Hepatocyte (in vitro differentiated cells): ENCODE data around the gene TMEM145. TPM values are rescaled to one million over a fixed set of nuclear protein-coding genes. Genes with fewer than 3 reads are reported as not detected.
A peak's percentile ranks its signal among the peaks of the same experiment; 100 is the strongest.

Experiments
- DNase-seq: peaks from one replicate; pipeline ENCODE4 v3.0.0-alpha.2; 2016; ENCODE audit warnings: low spot score
- H2AFZ ChIP-seq: fragments of 200-600 bp; sonication (generic); 2 replicates; pipeline ENCODE4 v1.6.0; 2016; ENCODE audit warnings: antibody characterized with exemption, mild to moderate bottlenecking
- H3K27ac ChIP-seq: fragments of 200-600 bp; sonication (generic); 2 replicates; pipeline ENCODE4 v1.5.1; 2016; ENCODE audit warnings: mild to moderate bottlenecking
- H3K27me3 ChIP-seq: fragments of 200-600 bp; sonication (generic); 2 replicates; pipeline ENCODE4 v1.6.1; 2016
- H3K36me3 ChIP-seq: fragments of 200-600 bp; sonication (generic); replicated peaks from 2 replicates; pipeline ENCODE4 v1.5.1; 2016; ENCODE audit warnings: low read depth; ENCODE audit not compliant: insufficient read depth
- H3K4me1 ChIP-seq: fragments of 200-600 bp; sonication (generic); 2 replicates; pipeline ENCODE4 v1.5.1; 2016; ENCODE audit warnings: mild to moderate bottlenecking, moderate library complexity; ENCODE audit not compliant: insufficient read depth
- H3K4me2 ChIP-seq: fragments of 200-600 bp; sonication (generic); 2 replicates; pipeline ENCODE4 v1.6.0; 2016
- H3K4me3 ChIP-seq: fragments of 200-600 bp; sonication (generic); 2 replicates; pipeline ENCODE4 v1.5.1; 2016; ENCODE audit warnings: mild to moderate bottlenecking
- H3K79me2 ChIP-seq: fragments of 200-600 bp; sonication (generic); 2 replicates; pipeline ENCODE4 v1.6.0; 2017; ENCODE audit warnings: mild to moderate bottlenecking
- H3K9me2 ChIP-seq: fragments of 200-600 bp; sonication (generic); replicated peaks from 2 replicates; pipeline ENCODE4 v1.6.0; 2017; ENCODE audit warnings: mild to moderate bottlenecking; ENCODE audit not compliant: insufficient read depth
- H3K9me3 ChIP-seq: fragments of 200-600 bp; sonication (generic); 2 replicates; pipeline ENCODE4 v1.5.1; 2016; ENCODE audit warnings: low read depth, mild to moderate bottlenecking
- H4K20me1 ChIP-seq: fragments of 200-600 bp; sonication (generic); 2 replicates; pipeline ENCODE4 v1.6.0; 2016; ENCODE audit warnings: mild to moderate bottlenecking; ENCODE audit not compliant: insufficient read depth, poor library complexity, severe bottlenecking
- EZH2 ChIP-seq: fragments of 200-600 bp; sonication (generic); IDR thresholded peaks from 2 replicates; pipeline ENCODE4 v1.6.1; 2016; ENCODE audit warnings: antibody characterized with exemption, mild to moderate bottlenecking, borderline replicate concordance
- EZH2phosphoT487 ChIP-seq: fragments of 200-600 bp; sonication (generic); IDR thresholded peaks from one replicate; pipeline ENCODE4 v1.6.1; 2018; ENCODE audit warnings: antibody characterized with exemption, mild to moderate bottlenecking, low read depth, moderate library complexity; ENCODE audit not compliant: unreplicated experiment, severe bottlenecking
- WGBS: methylation state at CpG from one replicate; pipeline ENCODE4 v1.1.6; 2016; ENCODE audit warnings: low lambda C conversion rate; ENCODE audit errors: missing lambda C conversion rate; 5-methylcytosine and 5-hydroxymethylcytosine counted together
- polyA plus RNA-seq: library from polyadenylated mRNA; unstranded; fragments of >200 nt; fragmentation: Nextera tagmentation; extraction: Ambion mirVana; gene quantifications from 2 replicates; pipeline ENCODE4 v1.2.1, GENCODE V29; 2016
- total RNA-seq: library from RNA; depleted of rRNA; stranded (reverse); fragments of >200 nt; gene quantifications from 2 replicates; pipeline ENCODE4 v1.2.3, GENCODE V29; 2014
- TF ChIP-seq, protein P1 (sequence below): fragments of 200-600 bp; sonication (generic); IDR thresholded peaks from 2 replicates; pipeline ENCODE4 v1.5.1; 2016; ENCODE audit warnings: antibody characterized with exemption, mild to moderate bottlenecking; ENCODE audit not compliant: poor library complexity

Gene TMEM145
- total and polyA plus RNA-seq, 2 experiments from 2014 or later, result 0.40 TPM; not detected in 1

DNA sequence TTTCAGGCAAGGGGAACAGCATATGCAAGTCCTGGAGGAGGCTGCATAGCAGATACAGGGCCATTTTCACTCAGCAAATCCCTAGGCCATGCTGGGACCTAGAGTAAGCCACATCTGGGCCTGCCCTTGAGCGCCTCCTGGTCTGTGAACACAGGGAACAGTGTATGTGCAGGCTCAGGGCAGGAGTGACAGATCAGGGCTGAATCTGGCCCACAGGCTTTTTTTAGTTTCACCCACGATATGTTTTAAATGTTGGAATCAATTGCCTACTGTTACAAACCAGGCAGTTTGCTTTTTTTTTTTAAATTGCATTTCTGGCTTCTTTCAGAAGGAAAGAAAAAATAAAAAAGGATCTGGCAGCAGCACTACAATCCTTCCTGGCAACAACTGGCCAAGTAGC, 1.5 kb upstream of the TMEM145 start:
- no peaks in the 10 kb centered on the region for H4K20me1 ChIP-seq
- WGBS, result 55% methylated on average over 2 of the region's 2 CpGs
- no peak overlapping the region for H3K4me3 ChIP-seq
- no peaks in the 10 kb centered on the region for H3K9me2 ChIP-seq
- no peaks in the 10 kb centered on the region for H3K4me1 ChIP-seq
- peaks cover 24% of the 10 kb centered on the region for H3K27me3 ChIP-seq
- H3K9me3 ChIP-seq, result no peaks in the 10 kb centered on the region
- DNase-seq, result no peak
- H3K4me2 ChIP-seq, result no peak overlapping the region
- H3K36me3 ChIP-seq, result no peaks in the 10 kb centered on the region
- no peak overlapping the region for H3K27ac ChIP-seq
- H2AFZ ChIP-seq, result no peak overlapping the region
- H3K79me2 ChIP-seq, result no peaks in the 10 kb centered on the region
- TF ChIP-seq EZH2phosphoT487, result no peak
- no peak for TF ChIP-seq EZH2

DNA sequence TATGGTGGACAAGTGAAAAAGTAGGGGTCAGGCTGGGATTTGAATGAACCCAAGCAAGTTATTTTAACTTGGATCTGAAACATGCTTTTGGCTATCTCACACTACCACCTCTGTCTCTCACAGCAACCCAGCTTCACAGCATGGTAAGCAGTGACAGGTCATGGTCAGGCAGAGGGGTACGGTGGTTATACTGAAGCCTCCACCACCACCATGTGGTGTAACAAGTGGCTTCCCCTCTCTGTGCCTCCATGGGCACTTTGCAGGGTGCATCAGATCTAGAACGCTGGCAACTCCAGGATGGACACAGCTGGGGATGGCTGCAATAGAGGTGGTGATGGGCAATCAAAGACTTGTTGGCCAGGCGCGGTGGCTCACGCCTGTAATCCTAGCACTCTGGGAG, 739 bp upstream of the TMEM145 start:
- peak overlapping the region; percentile 96 for H3K4me2 ChIP-seq
- no peak overlapping the region for H2AFZ ChIP-seq
- H3K36me3 ChIP-seq, result no peaks in the 10 kb centered on the region
- TF ChIP-seq EZH2 (no peak), EZH2phosphoT487 (no peak)
- TF ChIP-seq, protein P1, sequence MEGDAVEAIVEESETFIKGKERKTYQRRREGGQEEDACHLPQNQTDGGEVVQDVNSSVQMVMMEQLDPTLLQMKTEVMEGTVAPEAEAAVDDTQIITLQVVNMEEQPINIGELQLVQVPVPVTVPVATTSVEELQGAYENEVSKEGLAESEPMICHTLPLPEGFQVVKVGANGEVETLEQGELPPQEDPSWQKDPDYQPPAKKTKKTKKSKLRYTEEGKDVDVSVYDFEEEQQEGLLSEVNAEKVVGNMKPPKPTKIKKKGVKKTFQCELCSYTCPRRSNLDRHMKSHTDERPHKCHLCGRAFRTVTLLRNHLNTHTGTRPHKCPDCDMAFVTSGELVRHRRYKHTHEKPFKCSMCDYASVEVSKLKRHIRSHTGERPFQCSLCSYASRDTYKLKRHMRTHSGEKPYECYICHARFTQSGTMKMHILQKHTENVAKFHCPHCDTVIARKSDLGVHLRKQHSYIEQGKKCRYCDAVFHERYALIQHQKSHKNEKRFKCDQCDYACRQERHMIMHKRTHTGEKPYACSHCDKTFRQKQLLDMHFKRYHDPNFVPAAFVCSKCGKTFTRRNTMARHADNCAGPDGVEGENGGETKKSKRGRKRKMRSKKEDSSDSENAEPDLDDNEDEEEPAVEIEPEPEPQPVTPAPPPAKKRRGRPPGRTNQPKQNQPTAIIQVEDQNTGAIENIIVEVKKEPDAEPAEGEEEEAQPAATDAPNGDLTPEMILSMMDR, result no peak
- H3K9me3 ChIP-seq, result no peaks in the 10 kb centered on the region
- no peaks in the 10 kb centered on the region for H3K4me1 ChIP-seq
- 82% methylated on average over 5 of the region's 5 CpGs for WGBS
- no peaks in the 10 kb centered on the region for H3K79me2 ChIP-seq
- no peaks in the 10 kb centered on the region for H4K20me1 ChIP-seq
- H3K27me3 ChIP-seq, result peaks cover 24% of the 10 kb centered on the region
- no peak for DNase-seq
- no peak overlapping the region for H3K4me3 ChIP-seq
- no peak overlapping the region for H3K27ac ChIP-seq
- no peaks in the 10 kb centered on the region for H3K9me2 ChIP-seq

DNA sequence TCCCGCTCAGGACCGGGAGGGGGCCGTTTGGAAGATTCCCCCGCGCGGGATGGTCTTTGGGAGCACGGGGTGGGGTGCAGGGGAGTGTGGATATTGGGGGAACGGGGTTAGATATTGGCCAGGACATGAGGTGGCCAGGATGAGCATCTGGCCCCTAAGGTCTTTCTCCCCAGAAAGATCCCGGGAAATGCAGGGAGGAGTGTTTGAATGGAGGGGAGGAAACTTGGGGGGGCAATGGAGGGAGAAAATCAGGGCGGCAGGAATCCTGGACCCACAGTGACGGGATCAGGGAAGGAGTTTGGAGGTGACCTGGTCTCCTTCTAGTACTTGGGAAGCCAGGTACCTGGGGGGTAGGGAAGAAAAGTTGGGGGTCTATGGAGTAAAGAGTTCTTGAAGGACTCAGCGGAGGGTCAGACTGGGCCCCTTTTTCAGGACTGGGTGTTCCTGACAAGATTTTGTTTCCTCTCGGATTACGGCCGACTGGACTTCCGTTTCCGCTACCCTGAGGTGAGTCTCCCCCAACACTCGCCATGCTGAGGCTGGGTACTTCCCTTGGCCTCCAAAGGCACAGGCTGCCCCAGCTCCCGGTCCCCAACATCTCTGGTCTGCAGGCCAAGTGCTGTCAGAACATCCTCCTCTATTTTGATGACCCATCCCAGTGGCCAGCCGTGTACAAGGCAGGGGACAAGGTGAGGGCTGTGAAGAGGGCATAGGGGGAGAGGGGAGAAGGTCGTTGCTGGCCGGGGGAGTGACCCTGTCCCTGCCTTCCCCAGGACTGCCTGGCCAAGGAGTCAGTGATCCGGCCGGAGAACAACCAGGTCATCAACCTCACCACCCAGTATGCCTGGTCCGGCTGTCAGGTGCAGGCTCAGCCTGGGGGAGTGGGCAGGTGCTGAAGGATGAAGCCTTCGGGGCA, 989 bp downstream of the TMEM145 start:
- no peaks in the 10 kb centered on the region for H3K9me3 ChIP-seq
- peaks cover 24% of the 10 kb centered on the region for H3K27me3 ChIP-seq
- no peaks in the 10 kb centered on the region for H3K9me2 ChIP-seq
- no peak overlapping the region for H2AFZ ChIP-seq
- no peak overlapping the region for H3K27ac ChIP-seq
- no peak overlapping the region for H3K4me3 ChIP-seq
- H3K4me1 ChIP-seq, result no peaks in the 10 kb centered on the region
- no peak for DNase-seq
- 41% methylated on average over 26 of the region's 26 CpGs for WGBS
- TF ChIP-seq, protein P1, result no peak
- no peak for TF ChIP-seq EZH2phosphoT487
- TF ChIP-seq EZH2, result no peak
- no peaks in the 10 kb centered on the region for H3K36me3 ChIP-seq
- H3K4me2 ChIP-seq, result peak overlapping the region; percentile 96
- H3K79me2 ChIP-seq, result no peaks in the 10 kb centered on the region
- no peaks in the 10 kb centered on the region for H4K20me1 ChIP-seq

DNA sequence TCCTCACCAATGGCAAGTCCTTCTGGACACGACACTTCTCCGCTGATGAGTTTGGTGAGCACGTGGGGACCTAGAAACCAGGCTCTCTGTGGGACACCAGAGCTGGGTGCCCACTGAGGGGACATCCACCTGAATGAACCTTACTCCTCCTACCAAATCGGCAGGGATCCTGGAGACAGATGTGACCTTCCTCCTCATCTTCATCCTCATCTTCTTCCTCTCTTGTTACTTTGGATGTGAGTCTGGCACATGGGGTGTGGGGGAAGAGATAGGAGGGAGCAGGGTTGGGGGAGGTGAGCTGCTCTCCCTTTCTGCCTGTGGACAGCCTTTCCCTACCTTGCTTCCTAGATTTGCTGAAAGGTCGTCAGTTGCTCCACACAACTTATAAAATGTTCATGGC, 1.9 kb downstream of the TMEM145 start:
- no peaks in the 10 kb centered on the region for H3K79me2 ChIP-seq
- TF ChIP-seq, protein P1, result no peak
- TF ChIP-seq EZH2phosphoT487, result no peak
- TF ChIP-seq EZH2, result no peak
- 71% methylated on average over 5 of the region's 5 CpGs for WGBS
- H3K9me3 ChIP-seq, result no peaks in the 10 kb centered on the region
- no peak overlapping the region for H3K27ac ChIP-seq
- no peak overlapping the region for H3K4me3 ChIP-seq
- no peak overlapping the region for H3K4me2 ChIP-seq
- H2AFZ ChIP-seq, result no peak overlapping the region
- H3K36me3 ChIP-seq, result no peaks in the 10 kb centered on the region
- H3K4me1 ChIP-seq, result no peaks in the 10 kb centered on the region
- H3K9me2 ChIP-seq, result no peaks in the 10 kb centered on the region
- H4K20me1 ChIP-seq, result no peaks in the 10 kb centered on the region
- no peak for DNase-seq
- peaks cover 25% of the 10 kb centered on the region for H3K27me3 ChIP-seq
